ENCODE results near the gene SORBS1.
"Not testable (repeated sequence)": the region's sequence is repeated elsewhere in the genome, so short reads cannot be mapped to it uniquely, and the experiment has no call there.

The SORBS1 gene

GRCh38 chr10:95374597-95375209, 186.5 kb downstream of the SORBS1 start:
- peak; percentile 77 for DNase-seq

- no peak for DNase-seq
Measured at GRCh38 chr10:95373660-95374059, 187.5 kb downstream of the SORBS1 start.

GRCh38 chr10:95364342-95364741, 196.8 kb downstream of the SORBS1 start:
- DNase-seq: no peak

- peak; percentile 47 for DNase-seq
Measured at GRCh38 chr10:95363303-95363912, 197.8 kb downstream of the SORBS1 start.

- DNase-seq: peak; percentile 41
Measured at GRCh38 chr10:95360122-95360714, 201.0 kb downstream of the SORBS1 start.

GRCh38 chr10:95359466-95359865, 201.7 kb downstream of the SORBS1 start:
- no peak for DNase-seq

GRCh38 chr10:95356190-95356955, 204.8 kb downstream of the SORBS1 start:
- no peak for DNase-seq

GRCh38 chr10:95355301-95355700, 205.9 kb downstream of the SORBS1 start:
- peak; percentile 44 for DNase-seq

- DNase-seq: no peak
Measured at GRCh38 chr10:95354110-95354509, 207.1 kb downstream of the SORBS1 start.

- no peak for DNase-seq
Measured at GRCh38 chr10:95353123-95353522, 208.0 kb downstream of the SORBS1 start.

- DNase-seq: no peak
Measured at GRCh38 chr10:95352684-95353083, 208.5 kb downstream of the SORBS1 start.

- no peak for DNase-seq
Measured at GRCh38 chr10:95350830-95351228, 210.3 kb downstream of the SORBS1 start.

GRCh38 chr10:95350219-95350829, 210.8 kb downstream of the SORBS1 start:
- DNase-seq: no peak

- not testable (repeated sequence) for DNase-seq
Measured at GRCh38 chr10:95347402-95347766, 213.8 kb downstream of the SORBS1 start.

GRCh38 chr10:95346715-95347401, 214.3 kb downstream of the SORBS1 start:
- no peak for DNase-seq

GRCh38 chr10:95343573-95343972, 217.6 kb downstream of the SORBS1 start:
- no peak for DNase-seq

- no peak for DNase-seq
Measured at GRCh38 chr10:95341716-95342130, 219.4 kb downstream of the SORBS1 start.

GRCh38 chr10:95339863-95340262, 221.3 kb downstream of the SORBS1 start:
- DNase-seq: peak; percentile 10

- no peak for DNase-seq
Measured at GRCh38 chr10:95337423-95338160, 223.6 kb downstream of the SORBS1 start.

- DNase-seq: no peak
Measured at GRCh38 chr10:95336702-95337101, 224.5 kb downstream of the SORBS1 start.

- DNase-seq: no peak
Measured at GRCh38 chr10:95335933-95336699, 225.1 kb downstream of the SORBS1 start.
